GM20431 (cell line): Measurements from ENCODE around the gene FITM1.
"Not testable (repeated sequence)": the region's sequence is repeated elsewhere in the genome, so short reads cannot be mapped to it uniquely, and the experiment has no call there.

Experiments
- in situ Hi-C: fragments of 300-500 bp; cut with MseI, MboI; formaldehyde crosslinking; loops from one replicate; pipeline ENCODE4 v1.15.0; 2020; ENCODE audit warnings: low sequenced_read_pairs; ENCODE audit not compliant: unreplicated experiment

The FITM1 gene

GRCh38 chr14:24096545-24097181, 33.8 kb upstream of the FITM1 start:
- in situ Hi-C loops: no loop called here

- in situ Hi-C loops: no loop called here
These were observed 32.1 kb upstream of the FITM1 start for GRCh38 chr14:24098229-24098926.

- in situ Hi-C loops: no loop called here
These were observed 31.3 kb upstream of the FITM1 start for GRCh38 chr14:24098927-24099813.

- in situ Hi-C loops: no loop called here
These were observed 30.1 kb upstream of the FITM1 start for GRCh38 chr14:24100197-24100981.

GRCh38 chr14:24100982-24101494, 29.4 kb upstream of the FITM1 start:
- in situ Hi-C loops: no loop called here

GRCh38 chr14:24102357-24103048, 28.0 kb upstream of the FITM1 start:
- in situ Hi-C loops: no loop called here

GRCh38 chr14:24103451-24103850, 27.0 kb upstream of the FITM1 start:
- in situ Hi-C loops: no loop called here

GRCh38 chr14:24105609-24106239, 24.7 kb upstream of the FITM1 start:
- in situ Hi-C loops: not testable (repeated sequence)

- in situ Hi-C loops: no loop called here
These were observed 23.7 kb upstream of the FITM1 start for GRCh38 chr14:24106672-24107271.

- in situ Hi-C loops: no loop called here
These were observed 22.1 kb upstream of the FITM1 start for GRCh38 chr14:24108336-24108874.

- in situ Hi-C loops: no loop called here
These were observed 20.4 kb upstream of the FITM1 start for GRCh38 chr14:24110060-24110459.

GRCh38 chr14:24110523-24110922, 19.9 kb upstream of the FITM1 start:
- in situ Hi-C loops: no loop called here

GRCh38 chr14:24113379-24113800, 17.1 kb upstream of the FITM1 start:
- in situ Hi-C loops: no loop called here

- in situ Hi-C loops: no loop called here
These were observed 16.5 kb upstream of the FITM1 start for GRCh38 chr14:24113801-24114531.

GRCh38 chr14:24114532-24115421, 15.7 kb upstream of the FITM1 start, which contains the start of the genes DCAF11 and NRL:
Gene DCAF11 (plus strand): TSS chr14:24114777. CDS start chr14:24115595, 818 bp downstream.
Gene NRL (minus strand): TSS chr14:24114949. CDS start chr14:24082848, 32,101 bp downstream.
- in situ Hi-C loops: no loop called here

GRCh38 chr14:24115422-24116127, 14.9 kb upstream of the FITM1 start:
- in situ Hi-C loops: no loop called here
